ENCODE measurements around the gene OR10H1.

OR10H1 gene

DNA sequence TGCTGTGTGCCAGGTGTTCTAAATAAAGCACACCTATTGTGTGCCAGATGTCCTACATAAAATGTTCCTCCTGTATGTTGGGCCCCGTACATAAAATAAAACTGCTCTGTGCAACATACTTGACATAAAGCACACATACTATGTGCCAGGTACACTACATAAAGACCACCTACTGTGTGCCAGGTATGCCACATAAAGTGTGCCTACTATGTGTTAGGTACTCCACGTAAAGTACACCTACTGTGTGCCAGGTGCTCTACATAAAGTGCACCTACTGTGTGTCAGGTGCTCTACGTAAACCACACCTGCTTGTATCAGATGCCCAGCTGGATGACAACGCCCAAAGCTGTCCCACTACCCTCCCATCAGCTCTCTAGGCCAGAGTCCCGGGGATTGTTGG lies 33.8 kb downstream of the OR10H1 start:
- TF ChIP-seq POLR2AphosphoS5 (IDR thresholded peaks at IDR 0.05; ENCODE audit: low read depth): no peak
- no peaks in the 10 kb centered on the region for H3K27me3 ChIP-seq (ENCODE audit: insufficient read depth, poor library complexity, severe bottlenecking)
- no peak overlapping the region for H3K27ac ChIP-seq (replicated peaks)
- H3K4me3 ChIP-seq (replicated peaks; ENCODE audit: insufficient read depth, low read length): no peak overlapping the region
- no peak for DNase-seq (ENCODE audit: low read depth in 1 of 2, low spot score in 1 of 2)

DNA sequence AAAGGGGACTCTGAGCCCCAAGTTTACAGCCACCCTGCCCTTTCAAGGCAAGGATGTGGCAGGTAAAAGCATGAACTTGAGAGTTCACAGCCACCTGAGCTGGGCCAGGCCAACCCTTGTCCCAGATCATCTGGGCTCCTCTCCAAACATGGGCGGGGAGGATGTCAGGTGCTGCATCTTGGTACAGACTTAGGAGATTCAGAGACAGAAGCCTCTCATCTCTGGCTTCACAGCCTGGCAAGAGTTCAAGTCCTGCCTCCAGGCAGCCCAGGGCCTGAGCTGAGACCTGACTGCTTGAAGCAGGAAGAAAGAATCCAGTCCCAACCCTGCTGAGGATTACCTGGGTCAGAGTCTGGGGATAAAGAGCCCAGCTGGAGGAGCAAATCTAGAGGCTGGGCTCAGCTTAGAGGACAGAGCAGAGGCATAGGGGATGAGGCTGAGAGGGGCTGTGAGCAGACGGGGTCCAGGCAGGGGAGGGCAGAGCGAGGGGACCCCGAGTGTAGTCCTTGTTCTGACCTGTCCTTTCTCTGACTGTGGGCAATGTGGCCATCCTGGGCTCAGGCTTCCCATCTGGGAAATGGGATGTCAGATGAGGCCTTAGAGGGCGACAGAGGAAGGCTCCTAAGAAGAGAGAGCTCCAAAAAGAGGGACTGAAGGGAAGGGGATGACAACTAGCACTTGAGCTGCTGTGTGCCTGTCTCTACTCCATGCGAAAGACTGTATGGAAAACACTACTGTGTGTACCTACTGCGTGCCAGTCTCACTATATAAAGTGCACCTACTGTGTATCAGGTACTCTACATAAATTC lies 34.6 kb downstream of the OR10H1 start:
- H3K4me3 ChIP-seq (replicated peaks; ENCODE audit: insufficient read depth, low read length): no peak overlapping the region
- TF ChIP-seq, protein P1, sequence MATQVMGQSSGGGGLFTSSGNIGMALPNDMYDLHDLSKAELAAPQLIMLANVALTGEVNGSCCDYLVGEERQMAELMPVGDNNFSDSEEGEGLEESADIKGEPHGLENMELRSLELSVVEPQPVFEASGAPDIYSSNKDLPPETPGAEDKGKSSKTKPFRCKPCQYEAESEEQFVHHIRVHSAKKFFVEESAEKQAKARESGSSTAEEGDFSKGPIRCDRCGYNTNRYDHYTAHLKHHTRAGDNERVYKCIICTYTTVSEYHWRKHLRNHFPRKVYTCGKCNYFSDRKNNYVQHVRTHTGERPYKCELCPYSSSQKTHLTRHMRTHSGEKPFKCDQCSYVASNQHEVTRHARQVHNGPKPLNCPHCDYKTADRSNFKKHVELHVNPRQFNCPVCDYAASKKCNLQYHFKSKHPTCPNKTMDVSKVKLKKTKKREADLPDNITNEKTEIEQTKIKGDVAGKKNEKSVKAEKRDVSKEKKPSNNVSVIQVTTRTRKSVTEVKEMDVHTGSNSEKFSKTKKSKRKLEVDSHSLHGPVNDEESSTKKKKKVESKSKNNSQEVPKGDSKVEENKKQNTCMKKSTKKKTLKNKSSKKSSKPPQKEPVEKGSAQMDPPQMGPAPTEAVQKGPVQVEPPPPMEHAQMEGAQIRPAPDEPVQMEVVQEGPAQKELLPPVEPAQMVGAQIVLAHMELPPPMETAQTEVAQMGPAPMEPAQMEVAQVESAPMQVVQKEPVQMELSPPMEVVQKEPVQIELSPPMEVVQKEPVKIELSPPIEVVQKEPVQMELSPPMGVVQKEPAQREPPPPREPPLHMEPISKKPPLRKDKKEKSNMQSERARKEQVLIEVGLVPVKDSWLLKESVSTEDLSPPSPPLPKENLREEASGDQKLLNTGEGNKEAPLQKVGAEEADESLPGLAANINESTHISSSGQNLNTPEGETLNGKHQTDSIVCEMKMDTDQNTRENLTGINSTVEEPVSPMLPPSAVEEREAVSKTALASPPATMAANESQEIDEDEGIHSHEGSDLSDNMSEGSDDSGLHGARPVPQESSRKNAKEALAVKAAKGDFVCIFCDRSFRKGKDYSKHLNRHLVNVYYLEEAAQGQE (IDR thresholded peaks at IDR 0.05; ENCODE audit: insufficient replicate concordance, low read depth): no peak
- no peak for TF ChIP-seq GABPA (IDR thresholded peaks at IDR 0.05; ENCODE audit: low read depth)
- TF ChIP-seq POLR2AphosphoS5 (IDR thresholded peaks at IDR 0.05; ENCODE audit: low read depth): no peak
- TF ChIP-seq, protein P2, sequence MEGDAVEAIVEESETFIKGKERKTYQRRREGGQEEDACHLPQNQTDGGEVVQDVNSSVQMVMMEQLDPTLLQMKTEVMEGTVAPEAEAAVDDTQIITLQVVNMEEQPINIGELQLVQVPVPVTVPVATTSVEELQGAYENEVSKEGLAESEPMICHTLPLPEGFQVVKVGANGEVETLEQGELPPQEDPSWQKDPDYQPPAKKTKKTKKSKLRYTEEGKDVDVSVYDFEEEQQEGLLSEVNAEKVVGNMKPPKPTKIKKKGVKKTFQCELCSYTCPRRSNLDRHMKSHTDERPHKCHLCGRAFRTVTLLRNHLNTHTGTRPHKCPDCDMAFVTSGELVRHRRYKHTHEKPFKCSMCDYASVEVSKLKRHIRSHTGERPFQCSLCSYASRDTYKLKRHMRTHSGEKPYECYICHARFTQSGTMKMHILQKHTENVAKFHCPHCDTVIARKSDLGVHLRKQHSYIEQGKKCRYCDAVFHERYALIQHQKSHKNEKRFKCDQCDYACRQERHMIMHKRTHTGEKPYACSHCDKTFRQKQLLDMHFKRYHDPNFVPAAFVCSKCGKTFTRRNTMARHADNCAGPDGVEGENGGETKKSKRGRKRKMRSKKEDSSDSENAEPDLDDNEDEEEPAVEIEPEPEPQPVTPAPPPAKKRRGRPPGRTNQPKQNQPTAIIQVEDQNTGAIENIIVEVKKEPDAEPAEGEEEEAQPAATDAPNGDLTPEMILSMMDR (IDR thresholded peaks at IDR 0.05; ENCODE audit: insufficient read depth, low read length): no peak
- no peak for TF ChIP-seq SPI1 (IDR thresholded peaks at IDR 0.05; ENCODE audit: borderline replicate concordance, low read depth)
- H3K27ac ChIP-seq (replicated peaks): no peak overlapping the region
- DNase-seq (ENCODE audit: low read depth in 1 of 2, low spot score in 1 of 2): no peak
- no peaks in the 10 kb centered on the region for H3K27me3 ChIP-seq (ENCODE audit: insufficient read depth, poor library complexity, severe bottlenecking)

DNA sequence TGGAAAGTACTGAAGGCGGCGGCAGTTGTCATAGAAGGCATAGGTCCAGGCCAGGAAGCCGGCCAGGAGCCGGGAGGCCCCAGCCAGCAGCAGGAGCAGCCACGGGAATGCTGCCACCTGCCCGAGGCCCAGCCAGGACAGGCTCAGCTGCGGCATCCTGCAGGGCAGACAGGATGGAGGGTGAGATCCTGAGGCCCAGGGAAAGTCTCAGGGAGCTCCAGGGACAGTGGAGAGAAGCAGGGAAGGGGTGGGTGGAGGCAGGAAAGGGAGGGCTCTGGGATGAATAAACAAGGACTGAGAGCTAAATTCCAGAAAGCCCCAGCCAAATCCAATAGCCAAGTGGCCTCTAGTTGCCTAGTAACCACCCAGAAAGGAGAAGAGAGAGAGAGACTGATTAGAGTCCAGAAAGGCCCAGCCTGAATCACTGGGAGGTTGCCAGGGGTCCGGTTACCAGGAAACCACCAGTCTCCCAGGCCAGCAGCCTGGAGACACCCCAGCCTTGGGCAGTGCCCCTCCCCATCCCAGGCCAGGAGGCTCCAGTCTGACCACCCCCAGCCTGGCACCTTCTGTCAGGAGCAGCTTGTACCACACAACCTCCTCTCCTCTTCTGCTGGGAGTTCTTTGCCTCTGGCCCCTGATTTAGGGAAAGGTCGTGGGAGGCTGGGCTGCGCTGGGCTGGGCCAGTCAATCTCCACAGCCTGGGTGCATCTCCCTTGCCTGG lies 35.5 kb downstream of the OR10H1 start:
- Histone ChIP-seq H3K4me3 (replicated peaks; ENCODE audit: insufficient read depth, low read length) (no peak overlapping the region), H3K27ac (replicated peaks) (no peak overlapping the region), H3K27me3 (ENCODE audit: insufficient read depth, poor library complexity, severe bottlenecking) (no peaks in the 10 kb centered on the region)
- no peak for TF ChIP-seq POLR2AphosphoS5 (IDR thresholded peaks at IDR 0.05; ENCODE audit: low read depth)
- TF ChIP-seq SPI1 (IDR thresholded peaks at IDR 0.05; ENCODE audit: borderline replicate concordance, low read depth): no peak
- no peak for TF ChIP-seq GABPA (IDR thresholded peaks at IDR 0.05; ENCODE audit: low read depth)
- TF ChIP-seq, protein P1 (IDR thresholded peaks at IDR 0.05; ENCODE audit: insufficient replicate concordance, low read depth): no peak
- DNase-seq (ENCODE audit: low read depth in 1 of 2, low spot score in 1 of 2): no peak

DNA sequence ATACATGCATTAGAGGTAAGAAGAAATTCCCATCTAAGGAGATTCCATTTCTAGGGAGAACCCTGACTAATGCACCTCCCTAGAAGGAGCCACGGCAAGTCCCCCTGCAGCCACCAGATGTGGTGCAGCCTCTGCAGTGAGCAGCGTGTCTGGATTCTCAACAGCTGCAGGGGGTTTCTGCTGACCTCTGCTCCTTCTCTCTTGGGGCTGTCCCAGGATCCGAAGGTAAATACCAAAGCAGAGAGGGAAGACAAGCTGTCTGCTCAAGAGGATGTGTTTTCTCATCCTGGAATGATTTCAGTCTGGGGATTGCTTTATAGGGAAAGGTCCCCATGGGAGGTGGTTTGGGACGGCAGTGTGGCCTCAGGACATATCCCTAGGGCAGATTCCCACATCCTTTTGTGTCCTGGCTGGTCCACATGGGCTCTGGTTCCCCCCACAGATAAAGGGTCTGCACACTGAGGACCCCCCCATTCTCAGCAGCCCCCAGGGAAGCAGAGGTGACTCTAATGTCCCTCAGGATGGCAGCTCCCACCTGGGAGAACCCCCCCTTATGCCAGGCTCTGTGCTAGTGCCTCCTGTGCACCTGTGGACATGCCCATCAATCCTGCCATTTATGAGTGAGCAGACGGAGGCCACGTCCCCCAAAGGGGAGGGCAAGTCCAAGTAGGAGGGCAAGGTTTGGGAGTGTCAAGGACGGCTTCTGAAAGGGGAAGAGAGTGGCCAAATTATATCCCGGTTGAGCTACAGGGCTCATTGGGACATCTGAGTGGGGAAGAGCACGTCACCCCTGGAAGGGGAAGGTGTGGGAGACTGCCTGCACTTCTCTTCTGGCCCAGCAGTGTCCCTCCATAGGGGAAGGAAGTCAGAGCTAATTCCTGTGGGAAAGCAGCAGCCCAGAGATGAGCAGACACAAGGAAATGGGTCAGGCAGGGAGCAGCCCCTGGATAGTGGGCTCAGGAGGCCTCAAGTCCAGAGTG lies 38.2 kb downstream of the OR10H1 start:
- TF ChIP-seq, protein P1 (IDR thresholded peaks at IDR 0.05; ENCODE audit: insufficient replicate concordance, low read depth): no peak
- TF ChIP-seq, protein P2 (IDR thresholded peaks at IDR 0.05; ENCODE audit: insufficient read depth, low read length): no peak
- TF ChIP-seq POLR2AphosphoS5 (IDR thresholded peaks at IDR 0.05; ENCODE audit: low read depth) (no peak), SPI1 (IDR thresholded peaks at IDR 0.05; ENCODE audit: borderline replicate concordance, low read depth) (no peak), GABPA (IDR thresholded peaks at IDR 0.05; ENCODE audit: low read depth) (no peak)

More for the DNA sequence above, 38.2 kb downstream of the OR10H1 start:
- Histone ChIP-seq H3K27me3 (ENCODE audit: insufficient read depth, poor library complexity, severe bottlenecking) (no peaks in the 10 kb centered on the region), H3K27ac (replicated peaks) (no peak overlapping the region), H3K4me3 (replicated peaks; ENCODE audit: insufficient read depth, low read length) (no peak overlapping the region)
- DNase-seq (ENCODE audit: low read depth in 1 of 2, low spot score in 1 of 2): no peak

Data from HL-60 (cell line).